Ovary (tissue), 9 donors: ENCODE results near the gene SYNPO. TPM values are rescaled to one million over a fixed set of nuclear protein-coding genes. Genes with fewer than 3 reads are reported as not detected.

Experiments used
- DNase-seq, 5 donors: peaks; one replicate each; pipeline ENCODE4 v3.0.0-alpha.2; 2019 to 2020
- H3K27ac ChIP-seq, 2 donors: fragments of 200-600 bp; one replicate each; pipeline versions ENCODE4 v1.5.1 to v1.8.0; 2019 to 2022
- H3K27me3 ChIP-seq: fragments of 200-600 bp; one replicate; pipeline ENCODE4 v1.8.0; 2022
- H3K36me3 ChIP-seq: fragments of 200-600 bp; sonication (generic); one replicate; pipeline ENCODE4 v1.5.1; 2019
- H3K4me1 ChIP-seq: one replicate; pipeline ENCODE4 v1.8.1; 2013; ENCODE audit warnings: mild to moderate bottlenecking, moderate library complexity; ENCODE audit not compliant: insufficient read depth
- H3K4me3 ChIP-seq: fragments of 200-600 bp; sonication (generic); one replicate; pipeline ENCODE4 v1.5.1; 2017
- H3K9me3 ChIP-seq, 2 donors: fragments of 200-600 bp in 1 of 2; sonication (generic) in 1 of 2; one replicate each; pipeline versions ENCODE4 v1.5.1 to v1.8.1; 2013 to 2019; ENCODE audit warnings: mild to moderate bottlenecking in 1 of 2, moderate library complexity in 1 of 2
- CTCF ChIP-seq, 3 donors: fragments of 450-650 bp in 2 of 3; fragments of 200-600 bp in 1 of 3; IDR thresholded peaks; one replicate each; pipeline versions ENCODE4 v1.5.1 to v1.8.0; 2016 to 2022; ENCODE audit warnings: antibody characterized with exemption in 3 of 3, mild to moderate bottlenecking in 1 of 3
- EP300 ChIP-seq: sonication (generic); formaldehyde crosslinking; IDR thresholded peaks from one replicate; pipeline ENCODE4 v1.6.1; 2017; ENCODE audit warnings: antibody characterized with exemption
- POLR2A ChIP-seq: fragments of 450-650 bp; IDR thresholded peaks from one replicate; pipeline ENCODE4 v1.6.1; 2017; ENCODE audit warnings: antibody characterized with exemption, mild to moderate bottlenecking, moderate library complexity
- WGBS, 3 donors: extraction: QIAGEN DNeasy Blood & Tissue Kit in 1 of 3; methylation state at CpG; one replicate each; pipeline versions ENCODE4 v1.1.5 to v1.1.7; 2013 to 2017; 5-methylcytosine and 5-hydroxymethylcytosine counted together
- intact Hi-C, 4 donors: fragments of 100-400 bp; cut with DNase I; formaldehyde crosslinking; loops; one replicate each; pipeline versions ENCODE4 v1.11.0 to v1.15.1; 2022 to 2023
- polyA plus RNA-seq, 2 donors: library from polyadenylated mRNA; stranded (reverse); fragments of 200-250 nt in 1 of 2; fragments of 350-450 nt in 1 of 2; fragmentation: Illumina TruSeq in 1 of 2; extraction: RNeasy Lipid Tissue Mini Kit (QIAGEN cat#74804) in 1 of 2; gene quantifications; one replicate each; pipeline ENCODE4 v1.2.3, GENCODE V29; 2013 to 2014
- total RNA-seq, 7 donors: library from RNA; depleted of rRNA in 2 of 7; stranded (reverse); fragments of >200 nt in 2 of 7; fragmentation: NEBNext Ultra II Directional in 3 of 7; extraction: Animal tissue kit (Norgen Biotek cat#: 25700) in 3 of 7; gene quantifications; one replicate each; pipeline versions ENCODE4 v1.1.0 to v1.2.4, GENCODE V29; 2016 to 2023
- donor health status: DM: no; HTN: no; CAD: no; lungs with moderate emphysema.
- donor health status: DM: no; HTN: no; CAD: no.
- donor health status: Bipolar disorder and iron deficiency.
- donor health status: DM: yes; HTN: yes; CAD: no.
- donor health status: DM: no; HTN: no; CAD: no.
- donor health status: DM: yes; HTN: yes; CAD: no.

SYNPO gene
- total and polyA plus RNA-seq, 9 donors, result 8.3 to 174 (median 70.2) TPM

GRCh38 chr5:150675069-150675468, 34.6 kb downstream of the SYNPO start:
- TF ChIP-seq EP300 (no peak), CTCF (IDR thresholded peaks at IDR 0.05) (no peak)
- DNase-seq, result no peak
- WGBS, 3 donors, result 70 to 81% (median 71%) methylated on average over 6 of the region's 6 CpGs
- Histone ChIP-seq H3K27ac (no peak overlapping the region), H3K36me3 (no peaks in the 10 kb centered on the region), H3K9me3 (no peaks in the 10 kb centered on the region), H3K27me3 (no peaks in the 10 kb centered on the region), H3K4me1 (peaks cover 12% of the 10 kb centered on the region), H3K4me3 (no peak overlapping the region)
- intact Hi-C loops, result no loop called here

GRCh38 chr5:150676578-150676977, 36.1 kb downstream of the SYNPO start:
- H3K9me3 ChIP-seq, result no peaks in the 10 kb centered on the region
- intact Hi-C loops, result no loop called here
- WGBS, 3 donors, result 91 to 93% (median 92%) methylated on average over 9 of the region's 9 CpGs
- H3K27me3 ChIP-seq, result no peaks in the 10 kb centered on the region
- no peak overlapping the region for H3K4me3 ChIP-seq
- no peaks in the 10 kb centered on the region for H3K36me3 ChIP-seq
- no peak for DNase-seq
- H3K4me1 ChIP-seq, result peaks cover 10% of the 10 kb centered on the region
- no peak overlapping the region for H3K27ac ChIP-seq
- no peak for TF ChIP-seq EP300
- TF ChIP-seq CTCF (IDR thresholded peaks at IDR 0.05), result no peak
- no peak for TF ChIP-seq POLR2A

GRCh38 chr5:150689120-150689519, 48.7 kb downstream of the SYNPO start:
- H3K36me3 ChIP-seq, result no peaks in the 10 kb centered on the region
- no peaks in the 10 kb centered on the region for H3K27me3 ChIP-seq
- H3K4me1 ChIP-seq, result no peaks in the 10 kb centered on the region
- intact Hi-C loops, result no loop called here
- 74 to 89% (median 78%) methylated on average over 1 of the region's 1 CpG for WGBS, 3 donors
- TF ChIP-seq CTCF (IDR thresholded peaks at IDR 0.05), result no peak
- H3K27ac ChIP-seq, result no peak overlapping the region
- H3K9me3 ChIP-seq, result no peaks in the 10 kb centered on the region
- no peak overlapping the region for H3K4me3 ChIP-seq
- no peak for DNase-seq

- Histone ChIP-seq H3K4me3 (no peak overlapping the region), H3K27me3 (no peaks in the 10 kb centered on the region), H3K27ac (no peak overlapping the region), H3K4me1 (no peaks in the 10 kb centered on the region), H3K9me3 (no peaks in the 10 kb centered on the region), H3K36me3 (no peaks in the 10 kb centered on the region)
- 58 to 67% (median 59%) methylated on average over 6 of the region's 6 CpGs for WGBS, 3 donors
- intact Hi-C loops, result no loop called here
- no peak for TF ChIP-seq EP300
- DNase-seq, result no peak
Observed at GRCh38 chr5:150690760-150691159, 50.3 kb downstream of the SYNPO start.

- Histone ChIP-seq H3K27me3 (no peaks in the 10 kb centered on the region), H3K27ac (no peak overlapping the region), H3K4me3 (no peak overlapping the region), H3K4me1 (no peaks in the 10 kb centered on the region), H3K9me3 (no peaks in the 10 kb centered on the region), H3K36me3 (no peaks in the 10 kb centered on the region)
- DNase-seq, result no peak
- WGBS, 3 donors, result 81 to 93% (median 85%) methylated on average over 3 of the region's 3 CpGs
- TF ChIP-seq EP300 (no peak), POLR2A (no peak), CTCF (IDR thresholded peaks at IDR 0.05) (no peak)
- intact Hi-C loops, result no loop called here
Observed at GRCh38 chr5:150692276-150692675, 51.8 kb downstream of the SYNPO start.
